ENCODE data around the gene DHX35. TPM values are rescaled to one million over a fixed set of nuclear protein-coding genes. Genes with fewer than 3 reads are reported as not detected.

DHX35 gene
- total and polyA plus RNA-seq, 2 of the 4 experiments (the other 2 are of a cell fraction), result 9.1 to 13.5 TPM

GRCh38 chr20:38986663-38987062 is 24.5 kb downstream of the DHX35 start:
- dilution Hi-C loops (cut with HindIII; ENCODE audit: low sequenced_read_pairs, unreplicated experiment) (no loop called here), intact Hi-C loops (cut with micrococcal nuclease) (loop anchor here (10.0 kb wide), 1 partner anchor 48 kb away; no protein-coding TSS in a partner anchor), in situ Hi-C loops (cut with MboI; ENCODE audit: low sequenced_read_pairs) (no loop called here)
- no peak overlapping the region for H2BK5ac ChIP-seq (ENCODE audit: low read depth, low read length, poor library complexity, severe bottlenecking)
- TF ChIP-seq NFE2L2 (IDR thresholded peaks at IDR 0.05; ENCODE audit: low read depth, low read length), result no peak
- no peak for TF ChIP-seq CHD1 (IDR thresholded peaks at IDR 0.05; ENCODE audit: low read depth, low read length)
- no peak for TF ChIP-seq MAFK (IDR thresholded peaks at IDR 0.05; ENCODE audit: low read depth, low read length)
- TF ChIP-seq RCOR1 (IDR thresholded peaks at IDR 0.05; ENCODE audit: insufficient replicate concordance, low read length), result no peak
- TF ChIP-seq BHLHE40 (IDR thresholded peaks at IDR 0.05; ENCODE audit: low read depth, low read length), result no peak
- no peak for TF ChIP-seq RAD21 (IDR thresholded peaks at IDR 0.05; ENCODE audit: low read length)
- TF ChIP-seq RFX5 (IDR thresholded peaks at IDR 0.05; ENCODE audit: low read depth, low read length), result no peak
- TF ChIP-seq FOS (IDR thresholded peaks at IDR 0.05; ENCODE audit: low read depth, low read length), result no peak
- TF ChIP-seq CTCF (conservative IDR thresholded peaks at IDR 0.05; ENCODE audit: low read depth, low read length), result no peak
- TF ChIP-seq MXI1 (IDR thresholded peaks at IDR 0.05; ENCODE audit: borderline replicate concordance, low read depth, low read length), result no peak
- TF ChIP-seq MAZ (IDR thresholded peaks at IDR 0.05; ENCODE audit: borderline replicate concordance, low read depth, low read length), result no peak
- no peak for TF ChIP-seq CEBPB (IDR thresholded peaks at IDR 0.05; ENCODE audit: low read depth, low read length)
- no peak for TF ChIP-seq USF2 (IDR thresholded peaks at IDR 0.05; ENCODE audit: low read depth, low read length)
- H3K4me1 ChIP-seq (ENCODE audit: control insufficient read depth, insufficient read depth, low read length), result peaks cover 7% of the 10 kb centered on the region; the same call in 1 of the 2 replicates
- peaks cover 16 to 40% of the 10 kb centered on the region in 2 experiments for H3K79me1 ChIP-seq (ENCODE audit: low read depth in 1 of 2, low read length in 2 of 2)
- H4K91ac ChIP-seq (ENCODE audit: insufficient read depth, low read depth, low read length), result no peak overlapping the region
- H3K9me1 ChIP-seq (ENCODE audit: insufficient read depth, low read length), result peaks cover 9% of the 10 kb centered on the region
- ChIA-PET POLR2A (ENCODE audit: unreplicated experiment) (no interaction called here), CTCF (interaction anchor here (0.5 kb wide), 1 partner anchor 47 kb away, joined by 5 read pairs; no protein-coding TSS in a partner anchor)
- H2AFZ ChIP-seq (replicated peaks; ENCODE audit: low read length, poor library complexity), result peak overlapping the region; percentile 24
- ATAC-seq (ENCODE audit: low read depth), result no peak
- no peak overlapping the region for H4K5ac ChIP-seq (ENCODE audit: low read depth, low read length)
- no peak overlapping the region for H3K4me2 ChIP-seq (ENCODE audit: low read depth, low read length)
- no peak overlapping the region for H2BK20ac ChIP-seq (ENCODE audit: low read depth, low read length)
- peak overlapping the region; percentile 7 for H2AK9ac ChIP-seq (replicated peaks; ENCODE audit: low read depth, low read length, poor library complexity)
- no CpG with 5 or more reads among the region's 2 CpGs for WGBS, 2 experiments (ENCODE audit: extremely low coverage in 2 of 2, insufficient read length in 1 of 2)
- H3K18ac ChIP-seq (ENCODE audit: low read depth, low read length), result no peak overlapping the region; the same call in 1 of the 2 replicates
- H4K20me1 ChIP-seq (ENCODE audit: insufficient read depth, low read length), result peaks cover 7% of the 10 kb centered on the region; the same call in 1 of the 2 replicates
- no peak overlapping the region for H3K9ac ChIP-seq (ENCODE audit: low read depth, low read length)
- H3K23ac ChIP-seq (ENCODE audit: low read depth, low read length), result 0 out of 2 replicates have a peak overlapping the region, but pooled peaks have one; percentile 3
- no peak overlapping the region for H3K4me3 ChIP-seq (ENCODE audit: insufficient read depth, low read depth, low read length)
- BruUV-seq (replicated peaks), result no TSS peak
- no peaks in the 10 kb centered on the region for H3K9me3 ChIP-seq (ENCODE audit: control insufficient read depth, insufficient read depth, low read length)
- 0 out of 2 replicates have a peak overlapping the region, but pooled peaks have one; percentile 26 for H3K14ac ChIP-seq (replicated peaks; ENCODE audit: low read depth, low read length)
- H2AK5ac ChIP-seq (ENCODE audit: low read depth, low read length), result peak overlapping the region; percentile 70; the same call in 1 of the 2 replicates
- H3K4ac ChIP-seq (ENCODE audit: low read depth, low read length), result peak overlapping the region; percentile 65; the same call in 1 of the 2 replicates
- no peaks in the 10 kb centered on the region for H3K27me3 ChIP-seq (ENCODE audit: control insufficient read depth, insufficient read depth, low read length)
- peaks cover 2% of the 10 kb centered on the region; the same call in 1 of the 2 replicates for H3K36me3 ChIP-seq (ENCODE audit: control insufficient read depth, insufficient read depth, low read length)
- H2BK120ac ChIP-seq (ENCODE audit: low read depth, low read length), result no peak overlapping the region; the same call in 1 of the 2 replicates
- H2BK15ac ChIP-seq (ENCODE audit: low read depth, low read length), result peak overlapping the region; percentile 56; the same call in 2 of the 3 replicates
- H3K27ac ChIP-seq (ENCODE audit: insufficient read depth, low read length), result no peak overlapping the region
- no peak for DNase-seq
- H3K56ac ChIP-seq (ENCODE audit: extremely low read depth, insufficient read depth, low read length), result no peak overlapping the region
- no peak overlapping the region for H4K8ac ChIP-seq (ENCODE audit: low read depth in 2 of 2, low read length in 2 of 2)

All from IMR-90 (cell line).